GM10266 (cell line): ENCODE results near the gene CHCHD6.
"Not testable (repeated sequence)": the region's sequence is repeated elsewhere in the genome, so short reads cannot be mapped to it uniquely, and the experiment has no call there.

Experiments used
- DNase-seq: peaks from one replicate; pipeline ENCODE4 v3.0.0; 2012; ENCODE audit errors: extremely low spot score
- CTCF ChIP-seq: IDR thresholded peaks from 2 replicates; pipeline ENCODE4 v1.5.1; 2012; ENCODE audit warnings: mild to moderate bottlenecking, low read depth; ENCODE audit not compliant: control insufficient read depth, insufficient read depth; ENCODE audit errors: missing control alignments

The CHCHD6 gene

GRCh38 chr3:126792998-126793397 is 89.0 kb downstream of the CHCHD6 start:
- no peak for DNase-seq
- TF ChIP-seq CTCF = no peak

DNA sequence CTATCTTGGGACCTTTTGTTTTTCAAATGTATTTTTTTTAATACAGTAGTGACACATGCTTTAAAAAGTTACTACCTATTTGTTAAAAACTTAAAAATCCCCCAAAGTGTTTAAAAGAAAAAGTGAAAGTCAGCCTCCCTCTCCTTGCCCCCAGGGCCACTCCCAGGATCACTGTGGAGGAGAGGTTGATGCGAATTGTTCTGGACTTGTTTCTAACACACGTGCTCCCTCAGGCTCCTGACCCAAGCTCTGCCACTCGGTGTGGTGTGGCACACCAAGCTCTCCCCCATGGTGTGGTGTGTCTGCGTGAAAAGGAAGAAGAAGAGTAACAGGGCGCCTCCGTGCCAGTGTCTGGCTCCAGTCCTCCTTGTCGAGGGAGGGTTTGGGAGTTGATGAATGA is 93.5 kb downstream of the CHCHD6 start:
- no peak for TF ChIP-seq CTCF
- DNase-seq = no peak

GRCh38 chr3:126798521-126798920 is 94.5 kb downstream of the CHCHD6 start:
- DNase-seq = no peak
- no peak for TF ChIP-seq CTCF

GRCh38 chr3:126799099-126799498 is 95.1 kb downstream of the CHCHD6 start:
- DNase-seq = no peak
- no peak for TF ChIP-seq CTCF

DNA sequence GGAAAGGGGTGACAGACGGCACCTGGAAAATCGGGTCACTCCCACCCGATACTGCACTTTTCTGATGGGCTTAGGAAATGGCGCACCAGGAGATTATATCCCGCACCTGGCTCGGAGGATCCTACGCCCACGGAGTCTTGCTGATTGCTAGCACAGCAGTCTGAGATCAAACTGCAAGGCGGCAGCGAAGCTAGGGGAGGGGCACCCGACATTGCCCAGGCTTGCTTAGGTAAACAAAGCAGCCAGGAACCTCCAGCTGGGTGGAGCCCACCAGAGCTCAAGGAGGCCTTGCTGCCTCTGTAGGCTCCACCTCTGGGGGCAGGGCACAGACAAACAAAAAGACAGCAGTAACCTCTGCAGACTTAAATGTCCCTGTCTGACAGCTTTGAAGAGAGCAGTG is 97.3 kb downstream of the CHCHD6 start:
- not testable (repeated sequence) for DNase-seq

- no peak for TF ChIP-seq CTCF
- DNase-seq = no peak
Measured at GRCh38 chr3:126807795-126808194, 103.8 kb downstream of the CHCHD6 start.

DNA sequence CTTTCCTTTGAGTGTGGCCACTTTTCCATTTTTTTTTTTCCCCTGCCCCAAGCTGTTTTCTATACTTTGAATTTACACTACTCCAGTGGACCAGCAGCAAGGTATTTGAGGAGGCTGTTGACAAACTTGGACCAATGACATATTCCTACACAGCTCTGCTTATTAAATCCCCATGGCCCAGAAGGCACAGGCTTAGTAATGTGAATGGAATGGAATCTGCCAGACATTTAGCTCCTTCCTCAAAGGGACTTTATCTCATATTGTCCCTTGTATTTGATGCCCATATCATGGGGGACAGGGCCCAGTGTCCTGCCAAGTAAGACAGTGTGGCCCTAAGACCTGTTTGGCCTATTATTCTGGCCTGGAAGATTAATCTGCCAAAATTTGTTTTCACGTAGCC is 107.5 kb downstream of the CHCHD6 start:
- no peak for TF ChIP-seq CTCF
- DNase-seq = no peak

- no peak for TF ChIP-seq CTCF
- no peak for DNase-seq
Measured at GRCh38 chr3:126816298-126816697, 112.3 kb downstream of the CHCHD6 start.
